Fibroblast of lung (primary cell): Measurements from ENCODE around the gene INPP5A.

Source experiments
- CTCF ChIP-seq, 2 donors: IDR thresholded peaks in 1 of 2; conservative IDR thresholded peaks in 1 of 2; 1 replicate in 1 of 2; 2 replicates in 1 of 2; pipeline ENCODE4 v1.5.1; 2011 to 2012; ENCODE audit warnings: low read length in 2 of 2, control low read depth in 1 of 2, inconsistent platforms in 1 of 2, low read depth in 1 of 2, mild to moderate bottlenecking in 1 of 2
- EZH2 ChIP-seq: IDR thresholded peaks from 2 replicates; pipeline ENCODE4 v1.5.1; 2012; ENCODE audit warnings: low read length, control low read depth, mild to moderate bottlenecking; ENCODE audit errors: missing control alignments

GRCh38 chr10:132599732-132600131 lies 62.1 kb downstream of the INPP5A start:
- TF ChIP-seq CTCF (conservative IDR thresholded peaks at IDR 0.05 in 1 of 2, IDR thresholded peaks at IDR 0.05 in 1 of 2; ENCODE audit: low read depth in 1 of 2, low read length in 2 of 2) (no peak), EZH2 (no peak)
